ENCODE results near the gene RMDN3. TPM values are rescaled to one million over a fixed set of nuclear protein-coding genes. Genes with fewer than 3 reads are reported as not detected.

Gene RMDN3
- total and polyA plus RNA-seq, 9 of the 15 experiments (the other 6 are each of a cell fraction or from before 2014, with no cell fraction given): 8.1 to 38.2 (median 25.9) TPM

DNA sequence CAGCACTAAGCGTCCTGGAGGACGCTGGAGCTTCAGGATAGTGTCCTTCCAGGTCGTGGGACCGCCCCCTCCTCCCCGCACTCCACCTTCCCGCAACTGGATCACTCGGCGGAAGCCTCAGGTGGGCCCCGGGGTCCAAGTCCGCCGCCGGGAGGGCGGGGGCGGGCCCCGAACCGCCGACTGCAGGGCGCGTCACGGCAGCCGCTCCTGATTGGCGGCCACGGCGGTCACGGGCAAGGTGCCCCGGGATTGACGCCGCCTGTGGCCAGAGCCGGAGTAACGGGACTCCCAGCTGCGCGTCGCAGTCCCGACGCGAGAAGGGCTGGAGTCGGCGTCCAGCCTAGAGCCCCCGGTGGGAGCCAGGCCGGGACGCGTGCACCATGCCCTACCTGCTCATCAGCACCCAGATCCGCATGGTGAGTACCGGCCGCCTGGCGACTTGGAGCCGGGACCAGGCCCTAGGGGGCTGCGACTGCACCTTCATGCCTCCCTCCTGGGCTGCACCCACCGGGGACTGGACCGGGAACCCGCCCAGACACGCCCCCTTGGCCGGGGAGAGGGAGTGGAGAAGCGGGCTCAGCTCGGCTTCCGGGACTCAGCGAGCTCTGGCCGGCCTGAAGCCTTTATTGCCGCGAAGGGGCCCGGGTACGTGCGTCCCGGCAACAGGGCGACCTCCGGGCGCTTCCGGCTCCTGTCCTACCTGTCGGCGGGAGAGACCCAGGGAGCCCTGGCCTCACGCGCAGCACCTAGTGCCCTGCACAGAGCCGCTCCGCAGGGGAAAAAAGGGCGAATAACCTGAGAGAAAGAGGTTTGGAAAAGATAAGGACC is 9.0 kb upstream of the RMDN3 start, which contains the start of gene GCHFR (continued):
- TF ChIP-seq ETV6 (IDR thresholded peaks at IDR 0.05; ENCODE audit: borderline replicate concordance in 1 of 2, low read depth in 2 of 2, low read length in 1 of 2) (no peak), ETV6 (CRISPR knock-in tag; IDR thresholded peaks at IDR 0.05; ENCODE audit: borderline replicate concordance) (no peak; the same call in 1 of the 2 replicates), KDM2B (CRISPR knock-in tag; IDR thresholded peaks at IDR 0.05) (no peak), BHLHE40 (IDR thresholded peaks at IDR 0.05; ENCODE audit: low read length) (peak; percentile 95), ZNF707 (CRISPR knock-in tag; conservative IDR thresholded peaks at IDR 0.05) (no peak), ZNF184 (CRISPR knock-in tag; IDR thresholded peaks at IDR 0.05) (no peak), CBX5 (IDR thresholded peaks at IDR 0.05; ENCODE audit: borderline replicate concordance, low read depth) (no peak), HMGN3 (IDR thresholded peaks at IDR 0.05; ENCODE audit: borderline replicate concordance, extremely low read depth, insufficient read length, low read depth, low read length) (peak; percentile 78), ESRRB (CRISPR knock-in tag; IDR thresholded peaks at IDR 0.05; ENCODE audit: borderline replicate concordance) (no peak), KAT2B (IDR thresholded peaks at IDR 0.05; ENCODE audit: low read depth, low read length) (no peak), BCOR (IDR thresholded peaks at IDR 0.05) (peak; percentile 11; the same call in 1 of the 2 replicates), STAT5A (IDR thresholded peaks at IDR 0.05; ENCODE audit: borderline replicate concordance, low read length) (no peak; the same call in 1 of the 2 replicates), ATF7 (IDR thresholded peaks at IDR 0.05) (peak; percentile 74), FOXK2 (conservative IDR thresholded peaks at IDR 0.05 in 1 of 2, IDR thresholded peaks at IDR 0.05 in 1 of 2; ENCODE audit: low read depth in 2 of 2) (no peak), ZNF124 (CRISPR knock-in tag; IDR thresholded peaks at IDR 0.05) (peak; percentile 45; the same call in 1 of the 2 replicates), ZFP30 (CRISPR knock-in tag; IDR thresholded peaks at IDR 0.05; ENCODE audit: borderline replicate concordance) (no peak), ARID2 (IDR thresholded peaks at IDR 0.05) (no peak), IFI16 (CRISPR knock-in tag; IDR thresholded peaks at IDR 0.05) (no peak), SIRT6 (IDR thresholded peaks at IDR 0.05; ENCODE audit: low read depth, low read length) (no peak), ZNF444 (CRISPR knock-in tag; IDR thresholded peaks at IDR 0.05) (no peak)
- TF ChIP-seq, protein P1, sequence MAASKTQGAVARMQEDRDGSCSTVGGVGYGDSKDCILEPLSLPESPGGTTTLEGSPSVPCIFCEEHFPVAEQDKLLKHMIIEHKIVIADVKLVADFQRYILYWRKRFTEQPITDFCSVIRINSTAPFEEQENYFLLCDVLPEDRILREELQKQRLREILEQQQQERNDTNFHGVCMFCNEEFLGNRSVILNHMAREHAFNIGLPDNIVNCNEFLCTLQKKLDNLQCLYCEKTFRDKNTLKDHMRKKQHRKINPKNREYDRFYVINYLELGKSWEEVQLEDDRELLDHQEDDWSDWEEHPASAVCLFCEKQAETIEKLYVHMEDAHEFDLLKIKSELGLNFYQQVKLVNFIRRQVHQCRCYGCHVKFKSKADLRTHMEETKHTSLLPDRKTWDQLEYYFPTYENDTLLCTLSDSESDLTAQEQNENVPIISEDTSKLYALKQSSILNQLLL (CRISPR knock-in tag; IDR thresholded peaks at IDR 0.05; ENCODE audit: borderline replicate concordance): no peak
- TF ChIP-seq, protein P2, sequence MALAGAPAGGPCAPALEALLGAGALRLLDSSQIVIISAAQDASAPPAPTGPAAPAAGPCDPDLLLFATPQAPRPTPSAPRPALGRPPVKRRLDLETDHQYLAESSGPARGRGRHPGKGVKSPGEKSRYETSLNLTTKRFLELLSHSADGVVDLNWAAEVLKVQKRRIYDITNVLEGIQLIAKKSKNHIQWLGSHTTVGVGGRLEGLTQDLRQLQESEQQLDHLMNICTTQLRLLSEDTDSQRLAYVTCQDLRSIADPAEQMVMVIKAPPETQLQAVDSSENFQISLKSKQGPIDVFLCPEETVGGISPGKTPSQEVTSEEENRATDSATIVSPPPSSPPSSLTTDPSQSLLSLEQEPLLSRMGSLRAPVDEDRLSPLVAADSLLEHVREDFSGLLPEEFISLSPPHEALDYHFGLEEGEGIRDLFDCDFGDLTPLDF (CRISPR knock-in tag; IDR thresholded peaks at IDR 0.05): no peak

Data from K562 (cell line).